CD4-positive, alpha-beta T cell treated with Interleukin-17A for 4 hours (primary cell): ENCODE measurements around the gene ADAM22.
"Not testable (repeated sequence)": the region's sequence is repeated elsewhere in the genome, so short reads cannot be mapped to it uniquely, and the experiment has no call there.

Experiments
- DNase-seq: peaks from one replicate; pipeline ENCODE4 v3.0.0-alpha.2; 2020; ENCODE audit warnings: mixed read lengths

The ADAM22 gene

GRCh38 chr7:87933953-87934698, at the start of gene ADAM22:
ADAM22 (plus strand) TSS chr7:87934251; CDS start chr7:87934466, 215 bp downstream.
- peak; percentile 86 for DNase-seq

GRCh38 chr7:87885018-87885417, 49.0 kb upstream of the ADAM22 start:
- DNase-seq = no peak

DNA sequence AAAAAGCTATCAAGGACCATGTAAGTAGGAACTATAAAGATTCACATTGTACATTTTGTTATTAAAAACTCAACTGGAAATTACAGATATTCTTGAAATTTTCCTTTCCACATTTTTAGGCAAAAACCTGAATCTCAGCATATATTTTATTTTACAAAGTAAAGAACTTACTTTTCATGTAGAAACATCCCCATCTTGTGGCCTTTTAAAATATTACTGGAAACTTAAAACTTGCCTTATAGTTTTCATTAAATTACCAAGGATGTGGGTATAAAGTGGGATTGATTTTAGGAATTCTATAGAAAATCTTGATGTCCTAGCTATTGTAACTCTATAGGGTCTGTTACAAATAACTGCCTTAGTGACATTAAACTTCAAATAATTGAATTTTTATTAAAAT, 47.2 kb upstream of the ADAM22 start:
- no peak for DNase-seq

- no peak for DNase-seq
Observed at GRCh38 chr7:87895363-87895762, 38.7 kb upstream of the ADAM22 start.

- no peak for DNase-seq
Observed at GRCh38 chr7:87899255-87899654, 34.8 kb upstream of the ADAM22 start.

DNA sequence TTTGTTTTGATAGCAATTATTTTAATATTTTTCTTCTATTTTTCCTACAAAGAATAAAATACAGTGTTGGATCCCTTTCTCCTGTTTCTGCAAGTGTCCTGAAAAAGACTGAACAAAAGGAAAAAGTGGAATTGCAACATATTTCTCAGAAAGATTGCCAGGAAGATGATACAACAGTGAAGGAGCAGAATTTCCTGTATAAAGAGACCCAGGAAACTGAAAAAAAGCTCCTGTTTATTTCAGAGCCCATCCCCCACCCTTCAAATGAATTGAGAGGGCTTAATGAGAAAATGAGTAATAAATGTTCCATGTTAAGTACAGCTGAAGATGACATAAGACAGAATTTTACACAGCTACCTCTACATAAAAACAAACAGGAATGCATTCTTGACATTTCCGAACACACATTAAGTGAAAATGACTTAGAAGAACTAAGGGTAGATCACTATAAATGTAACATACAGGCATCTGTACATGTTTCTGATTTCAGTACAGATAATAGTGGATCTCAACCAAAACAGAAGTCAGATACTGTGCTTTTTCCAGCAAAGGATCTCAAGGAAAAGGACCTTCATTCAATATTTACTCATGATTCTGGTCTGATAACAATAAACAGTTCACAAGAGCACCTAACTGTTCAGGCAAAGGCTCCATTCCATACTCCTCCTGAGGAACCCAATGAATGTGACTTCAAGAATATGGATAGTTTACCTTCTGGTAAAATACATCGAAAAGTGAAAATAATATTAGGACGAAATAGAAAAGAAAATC, 26.7 kb upstream of the ADAM22 start:
- not testable (repeated sequence) for DNase-seq

DNA sequence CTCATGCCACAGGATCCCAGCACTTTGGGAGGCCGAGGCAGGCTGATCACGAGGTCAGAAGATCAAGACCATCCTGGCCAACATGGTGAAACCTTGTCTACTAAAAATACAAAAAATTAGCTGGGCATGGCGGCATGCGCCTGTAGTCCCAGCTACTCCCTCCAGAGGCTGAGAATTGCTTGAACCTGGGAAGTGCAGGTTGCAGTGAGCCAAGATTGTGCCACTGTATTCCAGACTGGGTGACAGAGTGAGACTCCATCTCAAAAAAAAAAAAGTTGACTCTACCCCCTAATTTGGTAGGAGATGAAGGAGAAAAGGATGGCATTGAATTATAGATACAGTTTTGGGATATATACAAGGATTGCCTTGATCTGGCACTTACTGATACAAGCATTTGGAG, 25.2 kb upstream of the ADAM22 start:
- DNase-seq = not testable (repeated sequence)

DNA sequence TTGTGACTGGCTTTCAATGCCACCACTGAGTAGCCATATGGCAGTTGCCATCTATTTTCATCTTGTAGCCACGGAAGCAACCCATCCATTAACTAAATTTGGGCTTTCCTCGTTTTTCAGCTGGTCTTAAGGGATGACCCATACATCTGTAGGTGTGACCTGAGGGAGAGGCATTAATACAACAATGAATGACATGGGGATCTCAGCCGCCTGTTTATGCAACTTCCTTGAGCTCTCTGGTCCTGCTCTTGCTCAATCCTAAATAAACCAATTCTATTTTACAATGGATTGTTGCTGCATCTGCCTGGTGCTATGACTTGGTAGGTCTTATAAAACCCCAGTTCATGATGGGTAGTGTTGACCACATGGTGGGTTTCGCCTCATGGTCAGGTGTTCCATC, 21.9 kb upstream of the ADAM22 start:
- DNase-seq = no peak

- no peak for DNase-seq
Observed at GRCh38 chr7:87918740-87919139, 15.3 kb upstream of the ADAM22 start.

- DNase-seq = no peak
Observed at GRCh38 chr7:87919875-87920274, 14.2 kb upstream of the ADAM22 start.

DNA sequence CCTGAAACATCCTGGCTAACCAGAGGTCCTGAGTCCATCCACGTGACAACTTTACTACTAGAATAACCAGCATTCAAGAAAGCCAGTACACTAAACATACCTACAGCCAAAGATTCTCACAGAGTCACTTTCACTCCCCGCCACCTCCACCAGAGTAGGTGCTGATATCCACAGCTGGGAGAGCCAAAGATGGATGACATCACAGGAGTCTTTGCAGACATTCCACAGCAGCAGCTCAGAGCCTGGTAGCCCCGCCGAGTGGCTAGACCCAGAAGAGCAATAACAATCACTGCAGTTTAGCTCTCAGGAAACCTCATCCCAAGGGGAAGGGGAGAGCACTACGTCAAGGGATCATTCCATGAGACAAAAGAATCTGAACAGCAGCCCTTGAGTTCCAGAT, 13.5 kb upstream of the ADAM22 start:
- DNase-seq = no peak

DNA sequence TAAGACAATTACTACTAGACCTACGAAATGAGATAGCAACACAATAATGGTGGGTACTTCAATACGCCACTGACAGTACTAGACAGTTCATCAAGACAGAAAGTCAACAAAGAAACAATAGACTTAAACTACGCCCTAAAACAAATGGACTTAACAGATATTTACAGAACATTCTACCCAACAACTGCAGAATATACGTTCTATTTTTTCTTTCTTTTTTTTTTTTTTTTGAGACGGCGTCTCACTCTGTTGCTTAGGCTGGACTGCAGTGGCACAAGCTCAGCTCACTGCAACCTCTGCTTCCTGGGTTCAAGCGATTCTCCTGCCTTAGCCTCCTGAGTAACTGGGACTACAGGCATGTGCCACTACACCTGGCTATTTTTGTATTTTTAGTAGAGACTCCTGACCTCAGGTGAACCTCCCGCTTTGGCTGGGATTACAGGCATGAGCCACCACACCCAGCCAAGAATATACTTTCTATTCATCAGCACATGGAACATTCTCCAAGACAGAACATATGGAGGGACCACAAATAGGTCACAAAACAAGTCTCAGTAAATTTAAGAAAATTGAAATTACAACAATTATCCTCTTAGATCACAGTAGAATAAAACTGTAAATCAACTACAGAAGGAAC, 11.2 kb upstream of the ADAM22 start:
- not testable (repeated sequence) for DNase-seq

GRCh38 chr7:87926581-87927461, 7.2 kb upstream of the ADAM22 start:
- no peak for DNase-seq

GRCh38 chr7:87933605-87933952, 472 bp upstream of the ADAM22 start:
- peak; percentile 5 for DNase-seq

GRCh38 chr7:87934699-87935383, 790 bp downstream of the ADAM22 start:
- peak; percentile 42 for DNase-seq

- peak; percentile 6 for DNase-seq
Observed at GRCh38 chr7:87935384-87935706, 1.3 kb downstream of the ADAM22 start.

DNA sequence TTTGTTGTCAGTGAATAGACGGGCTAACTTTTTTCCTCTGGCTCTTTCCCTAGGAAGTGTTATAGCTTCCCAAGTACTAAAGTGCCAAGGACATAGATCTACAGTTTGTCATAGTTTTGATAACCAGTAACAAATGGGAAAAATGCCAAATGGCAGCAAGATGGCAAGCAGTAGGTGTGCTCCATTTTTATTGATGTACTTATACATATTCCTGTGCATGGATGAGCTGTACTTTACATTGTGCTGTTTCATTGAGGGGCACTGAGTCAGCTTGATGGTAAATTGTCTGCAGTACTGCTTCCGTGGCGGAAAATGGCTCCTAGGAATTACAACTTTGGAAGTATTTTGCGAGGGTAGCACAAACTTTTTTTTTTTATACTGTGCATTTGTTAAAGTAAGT, 7.1 kb downstream of the ADAM22 start:
- no peak for DNase-seq

- no peak for DNase-seq
Observed at GRCh38 chr7:87944547-87944946, 10.5 kb downstream of the ADAM22 start.

- DNase-seq = not testable (repeated sequence)
Observed at GRCh38 chr7:87945926-87946325, 11.9 kb downstream of the ADAM22 start.

DNA sequence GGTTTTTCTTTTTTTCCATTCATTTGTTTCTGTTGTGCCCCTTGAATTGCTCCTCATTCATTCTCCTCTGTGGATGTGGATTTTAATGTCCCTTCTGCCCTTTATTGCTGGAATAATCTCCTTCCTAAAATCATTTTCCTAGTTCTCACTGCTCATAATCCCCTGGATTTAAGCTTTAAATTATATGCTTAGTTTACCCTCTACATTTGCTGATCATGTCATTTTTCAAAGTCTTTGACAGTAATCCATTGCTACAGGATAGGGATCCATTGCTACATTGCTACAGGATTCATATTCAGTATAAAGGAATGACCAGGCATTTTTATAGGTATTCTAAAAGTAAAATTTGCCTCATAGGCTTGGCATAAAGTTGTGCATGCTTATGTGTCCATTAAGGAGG, 14.3 kb downstream of the ADAM22 start:
- DNase-seq = no peak

DNA sequence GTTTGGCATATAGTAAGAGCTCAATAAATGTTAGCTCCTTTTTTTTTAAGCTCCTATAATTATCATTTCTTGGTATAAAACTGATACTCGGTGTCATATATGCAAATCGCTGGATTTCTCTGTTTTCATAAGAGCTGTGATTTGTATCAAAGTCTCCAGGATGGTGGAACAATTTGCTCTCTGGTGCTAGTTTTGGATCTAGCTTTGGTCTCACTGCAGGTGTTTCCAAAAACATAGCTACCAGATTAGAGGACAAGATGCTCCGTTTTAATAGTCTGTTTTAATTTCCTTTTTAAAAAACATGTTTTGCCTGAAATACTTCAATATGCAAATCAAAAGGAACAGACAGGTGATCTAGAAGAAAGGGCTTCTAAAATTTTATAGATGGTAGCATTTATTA, 25.3 kb downstream of the ADAM22 start:
- no peak for DNase-seq

- no peak for DNase-seq
Observed at GRCh38 chr7:87960239-87960638, 26.2 kb downstream of the ADAM22 start.
